SK-N-SH treated with all-trans-retinoic acid at 6 μM for 48 hours (cell line): Measurements from ENCODE around the gene ID4.

Experiments used
- ATAC-seq: fragments of 200-7000 bp; cut with Tn5 transposase; 3 replicates; pipeline ENCODE4 v1.9.1; 2020; ENCODE audit warnings: mild to moderate bottlenecking, moderate library complexity
- ARNTL ChIP-seq: fragments of 450-650 bp; formaldehyde crosslinking; IDR thresholded peaks from 2 replicates; pipeline ENCODE4 v1.5.0; 2020; ENCODE audit warnings: low read depth, mild to moderate bottlenecking, moderate library complexity, borderline replicate concordance
- BACH2 ChIP-seq: fragments of 250-450 bp; sonication (Bioruptor Pico); IDR thresholded peaks from 2 replicates; pipeline ENCODE4 v1.9.0; 2021; ENCODE audit warnings: mild to moderate bottlenecking, borderline replicate concordance
- CREB5 ChIP-seq: fragments of 250-450 bp; sonication (Bioruptor Pico); IDR thresholded peaks from 2 replicates; pipeline ENCODE4 v1.5.1; 2020; ENCODE audit warnings: low read depth, mild to moderate bottlenecking, moderate library complexity
- CSDC2 ChIP-seq: fragments of 250-450 bp; sonication (Bioruptor Pico); IDR thresholded peaks from 2 replicates; pipeline ENCODE4 v1.5.0; 2020; ENCODE audit warnings: mild to moderate bottlenecking, moderate library complexity
- CSRNP3 ChIP-seq: fragments of 250-450 bp; sonication (Bioruptor Pico); IDR thresholded peaks from 2 replicates; pipeline ENCODE4 v1.5.1; 2021; ENCODE audit warnings: mild to moderate bottlenecking, moderate library complexity
- ESRRG ChIP-seq: fragments of 250-450 bp; sonication (Bioruptor Pico); IDR thresholded peaks from 2 replicates; pipeline ENCODE4 v1.6.1; 2021; ENCODE audit warnings: mild to moderate bottlenecking
- GLIS3 ChIP-seq: fragments of 250-450 bp; sonication (Bioruptor Pico); IDR thresholded peaks from 2 replicates; pipeline ENCODE4 v1.5.0; 2020; ENCODE audit warnings: mild to moderate bottlenecking, moderate library complexity
- ISL1 ChIP-seq: fragments of 250-450 bp; sonication (Bioruptor Pico); IDR thresholded peaks from 2 replicates; pipeline ENCODE4 v2.1.2; 2022; ENCODE audit warnings: mild to moderate bottlenecking, moderate library complexity
- POU6F1 ChIP-seq: fragments of 250-450 bp; sonication (Bioruptor Pico); IDR thresholded peaks from 2 replicates; pipeline ENCODE4 v1.8.0; 2021; ENCODE audit warnings: low read depth, mild to moderate bottlenecking, moderate library complexity, borderline replicate concordance
- PPARA ChIP-seq: fragments of 250-450 bp; sonication (Bioruptor Pico); IDR thresholded peaks from 2 replicates; pipeline ENCODE4 v1.5.0; 2020; ENCODE audit warnings: mild to moderate bottlenecking, borderline replicate concordance
- RARB ChIP-seq: fragments of 250-450 bp; sonication (Bioruptor Pico); IDR thresholded peaks from 2 replicates; pipeline ENCODE4 v1.8.0; 2021; ENCODE audit warnings: mild to moderate bottlenecking, moderate library complexity
- SNAI2 ChIP-seq: fragments of 250-450 bp; sonication (Bioruptor Pico); IDR thresholded peaks from 2 replicates; pipeline ENCODE4 v1.5.0; 2020; ENCODE audit warnings: mild to moderate bottlenecking, moderate library complexity
- TCF4 ChIP-seq: fragments of 250-450 bp; sonication (Bioruptor Pico); IDR thresholded peaks from 2 replicates; pipeline ENCODE4 v1.8.0; 2021; ENCODE audit warnings: mild to moderate bottlenecking, moderate library complexity, borderline replicate concordance
- TOX ChIP-seq: fragments of 250-450 bp; sonication (Bioruptor Pico); IDR thresholded peaks from 2 replicates; pipeline ENCODE4 v1.8.0; 2021; ENCODE audit warnings: mild to moderate bottlenecking, moderate library complexity, borderline replicate concordance
- TSHZ2 ChIP-seq: fragments of 250-450 bp; sonication (Bioruptor Pico); IDR thresholded peaks from 2 replicates; pipeline ENCODE4 v1.5.0; 2020; ENCODE audit warnings: mild to moderate bottlenecking, moderate library complexity
- ZFP3 ChIP-seq: fragments of 250-450 bp; sonication (Bioruptor Pico); IDR thresholded peaks from 2 replicates; pipeline ENCODE4 v1.5.0; 2020; ENCODE audit warnings: mild to moderate bottlenecking, moderate library complexity
- ZNF565 ChIP-seq: fragments of 450-650 bp; formaldehyde crosslinking; conservative IDR thresholded peaks from 2 replicates; pipeline ENCODE4 v1.5.0; 2020; ENCODE audit warnings: low read depth, mild to moderate bottlenecking, moderate library complexity
- ZNF70 ChIP-seq: fragments of 450-650 bp; formaldehyde crosslinking; IDR thresholded peaks from 2 replicates; pipeline ENCODE4 v1.5.0; 2020; ENCODE audit warnings: mild to moderate bottlenecking, moderate library complexity
- ZNF8 ChIP-seq: fragments of 450-650 bp; formaldehyde crosslinking; IDR thresholded peaks from 2 replicates; pipeline ENCODE4 v1.5.0; 2020; ENCODE audit warnings: mild to moderate bottlenecking, moderate library complexity
- TF ChIP-seq, protein P1 (sequence below): fragments of 250-450 bp; sonication (Bioruptor Pico); IDR thresholded peaks from 2 replicates; pipeline ENCODE4 v1.8.0; 2020; ENCODE audit warnings: mild to moderate bottlenecking, moderate library complexity, borderline replicate concordance

The ID4 gene

GRCh38 chr6:19839788-19840187 is 2.6 kb downstream of the ID4 start (continued):
- TF ChIP-seq TSHZ2 (CRISPR knock-in tag), result no peak
- no peak for TF ChIP-seq TOX (CRISPR knock-in tag)
- TF ChIP-seq ARNTL (CRISPR knock-in tag), result no peak
- no peak for TF ChIP-seq TCF4 (CRISPR knock-in tag)
- TF ChIP-seq SNAI2 (CRISPR knock-in tag), result no peak
- TF ChIP-seq POU6F1 (CRISPR knock-in tag), result no peak

- TF ChIP-seq ZNF70 (CRISPR knock-in tag), result no peak
- TF ChIP-seq PPARA (CRISPR knock-in tag), result no peak
- TF ChIP-seq CREB5 (CRISPR knock-in tag), result no peak
- no peak for TF ChIP-seq RARB (CRISPR knock-in tag)
- no peak for TF ChIP-seq CSRNP3 (CRISPR knock-in tag)
- TF ChIP-seq ESRRG (CRISPR knock-in tag), result no peak
- no peak for TF ChIP-seq ZNF565 (CRISPR knock-in tag)
- TF ChIP-seq, protein P1, sequence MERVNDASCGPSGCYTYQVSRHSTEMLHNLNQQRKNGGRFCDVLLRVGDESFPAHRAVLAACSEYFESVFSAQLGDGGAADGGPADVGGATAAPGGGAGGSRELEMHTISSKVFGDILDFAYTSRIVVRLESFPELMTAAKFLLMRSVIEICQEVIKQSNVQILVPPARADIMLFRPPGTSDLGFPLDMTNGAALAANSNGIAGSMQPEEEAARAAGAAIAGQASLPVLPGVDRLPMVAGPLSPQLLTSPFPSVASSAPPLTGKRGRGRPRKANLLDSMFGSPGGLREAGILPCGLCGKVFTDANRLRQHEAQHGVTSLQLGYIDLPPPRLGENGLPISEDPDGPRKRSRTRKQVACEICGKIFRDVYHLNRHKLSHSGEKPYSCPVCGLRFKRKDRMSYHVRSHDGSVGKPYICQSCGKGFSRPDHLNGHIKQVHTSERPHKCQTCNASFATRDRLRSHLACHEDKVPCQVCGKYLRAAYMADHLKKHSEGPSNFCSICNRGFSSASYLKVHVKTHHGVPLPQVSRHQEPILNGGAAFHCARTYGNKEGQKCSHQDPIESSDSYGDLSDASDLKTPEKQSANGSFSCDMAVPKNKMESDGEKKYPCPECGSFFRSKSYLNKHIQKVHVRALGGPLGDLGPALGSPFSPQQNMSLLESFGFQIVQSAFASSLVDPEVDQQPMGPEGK (CRISPR knock-in tag), result no peak
- no peak for TF ChIP-seq ZFP3 (CRISPR knock-in tag)
- TF ChIP-seq CSDC2 (CRISPR knock-in tag), result no peak
- TF ChIP-seq ZNF8, result no peak
Measured at GRCh38 chr6:19841181-19841580, 4.0 kb downstream of the ID4 start.

DNA sequence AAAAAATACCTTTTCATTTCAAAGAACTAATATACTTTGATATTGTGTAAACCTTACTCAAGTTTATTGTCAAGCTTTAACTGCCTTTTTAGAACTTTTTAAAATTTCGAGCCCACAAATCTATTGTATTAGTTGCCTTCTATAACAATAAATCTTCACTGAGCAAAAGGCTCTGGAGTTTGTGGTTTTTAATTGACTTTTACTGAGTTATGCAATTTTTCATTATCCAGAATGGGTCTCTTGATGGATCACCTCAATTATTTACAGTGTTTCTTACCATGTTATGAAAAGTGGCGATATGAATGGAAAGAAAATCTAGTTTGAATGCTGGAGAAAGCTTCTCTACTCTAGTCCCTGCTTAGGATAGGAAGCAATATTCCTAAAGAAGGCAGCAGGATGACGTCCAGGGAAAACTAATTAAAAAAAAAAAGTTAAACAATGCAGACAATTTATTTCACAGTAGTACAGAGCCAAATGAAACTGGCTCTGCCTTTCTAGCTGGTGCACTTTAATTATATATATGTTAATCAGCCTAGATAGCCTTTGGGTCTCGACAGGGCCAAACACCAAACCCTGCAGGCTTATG is 5.0 kb downstream of the ID4 start:
- no peak for ATAC-seq
- TF ChIP-seq TOX (CRISPR knock-in tag), result peak; percentile 7; the same call in 1 of the 2 replicates
- no peak for TF ChIP-seq ZNF8

More at GRCh38 chr6:19841181-19841580, 4.0 kb downstream of the ID4 start:
- ATAC-seq, result no peak

GRCh38 chr6:19844689-19845088 is 7.5 kb downstream of the ID4 start:
- TF ChIP-seq GLIS3, result no peak
- TF ChIP-seq ISL1 (CRISPR knock-in tag), result no peak
- no peak for TF ChIP-seq TOX (CRISPR knock-in tag)
- no peak for TF ChIP-seq BACH2 (CRISPR knock-in tag)
- no peak for TF ChIP-seq TCF4 (CRISPR knock-in tag)
- no peak for TF ChIP-seq RARB (CRISPR knock-in tag)
- no peak for ATAC-seq
